Measurements from ENCODE around the gene NT5C2.
"Not testable (repeated sequence)": the region's sequence is repeated elsewhere in the genome, so short reads cannot be mapped to it uniquely, and the experiment has no call there.

NT5C2 gene

GRCh38 chr10:103141950-103142349, 51.1 kb downstream of the NT5C2 start:
- Histone ChIP-seq H3K9me3 (replicated peaks; ENCODE audit: insufficient read depth, low read length) (no peaks in the 10 kb centered on the region), H3K9me2 (replicated peaks; ENCODE audit: insufficient read depth, low read length) (no peaks in the 10 kb centered on the region), H3K4me1 (ENCODE audit: low read length) (no peaks in the 10 kb centered on the region), H2AFZ (ENCODE audit: low read length) (no peak overlapping the region), H3K36me3 (replicated peaks; ENCODE audit: insufficient read depth, low read length) (no peaks in the 10 kb centered on the region), H3K79me2 (ENCODE audit: low read length) (no peaks in the 10 kb centered on the region), H3F3A (ENCODE audit: insufficient read depth, low read length) (no peaks in the 10 kb centered on the region), H3K4me2 (ENCODE audit: low read depth, low read length) (no peak overlapping the region), H3K27me3 (replicated peaks; ENCODE audit: insufficient read depth, low read length) (no peaks in the 10 kb centered on the region), H4K20me1 (ENCODE audit: insufficient read depth, low read length) (no peaks in the 10 kb centered on the region), H3K27ac (ENCODE audit: low read length) (no peak overlapping the region), H3K4me3 (ENCODE audit: low read length) (no peak overlapping the region), H3K9ac (ENCODE audit: low read length) (no peak overlapping the region)
- TF ChIP-seq EZH2phosphoT487 (IDR thresholded peaks at IDR 0.05; ENCODE audit: low read length) (no peak), CTCF (IDR thresholded peaks at IDR 0.05; ENCODE audit: low read length) (no peak), EZH2 (optimal IDR thresholded peaks at IDR 0.05; ENCODE audit: low read depth, low read length) (no peak)
- DNase-seq = no peak

GRCh38 chr10:103140469-103140868, 52.6 kb downstream of the NT5C2 start:
- Histone ChIP-seq H3K9me3 (replicated peaks; ENCODE audit: insufficient read depth, low read length) (no peaks in the 10 kb centered on the region), H3K4me3 (ENCODE audit: low read length) (no peak overlapping the region), H3F3A (ENCODE audit: insufficient read depth, low read length) (no peaks in the 10 kb centered on the region), H3K36me3 (replicated peaks; ENCODE audit: insufficient read depth, low read length) (no peaks in the 10 kb centered on the region), H3K79me2 (ENCODE audit: low read length) (no peaks in the 10 kb centered on the region), H3K27me3 (replicated peaks; ENCODE audit: insufficient read depth, low read length) (no peaks in the 10 kb centered on the region), H2AFZ (ENCODE audit: low read length) (no peak overlapping the region), H3K4me1 (ENCODE audit: low read length) (no peaks in the 10 kb centered on the region), H3K9me2 (replicated peaks; ENCODE audit: insufficient read depth, low read length) (no peaks in the 10 kb centered on the region), H3K4me2 (ENCODE audit: low read depth, low read length) (no peak overlapping the region), H3K27ac (ENCODE audit: low read length) (no peak overlapping the region), H3K9ac (ENCODE audit: low read length) (no peak overlapping the region), H4K20me1 (ENCODE audit: insufficient read depth, low read length) (no peaks in the 10 kb centered on the region)
- TF ChIP-seq CTCF (IDR thresholded peaks at IDR 0.05; ENCODE audit: low read length) (no peak), EZH2 (optimal IDR thresholded peaks at IDR 0.05; ENCODE audit: low read depth, low read length) (no peak), EZH2phosphoT487 (IDR thresholded peaks at IDR 0.05; ENCODE audit: low read length) (no peak)
- DNase-seq = no peak

GRCh38 chr10:103139803-103140202, 53.3 kb downstream of the NT5C2 start:
- no peaks in the 10 kb centered on the region for H3K27me3 ChIP-seq (replicated peaks; ENCODE audit: insufficient read depth, low read length)
- no peak overlapping the region for H3K4me3 ChIP-seq (ENCODE audit: low read length)
- H3K4me2 ChIP-seq (ENCODE audit: low read depth, low read length) = no peak overlapping the region
- H2AFZ ChIP-seq (ENCODE audit: low read length) = no peak overlapping the region
- H3K9ac ChIP-seq (ENCODE audit: low read length) = no peak overlapping the region
- no peak for TF ChIP-seq CTCF (IDR thresholded peaks at IDR 0.05; ENCODE audit: low read length)
- no peak for DNase-seq
- no peaks in the 10 kb centered on the region for H3K79me2 ChIP-seq (ENCODE audit: low read length)
- no peaks in the 10 kb centered on the region for H3F3A ChIP-seq (ENCODE audit: insufficient read depth, low read length)
- no peaks in the 10 kb centered on the region for H3K36me3 ChIP-seq (replicated peaks; ENCODE audit: insufficient read depth, low read length)
- no peaks in the 10 kb centered on the region for H3K9me3 ChIP-seq (replicated peaks; ENCODE audit: insufficient read depth, low read length)
- no peaks in the 10 kb centered on the region for H3K9me2 ChIP-seq (replicated peaks; ENCODE audit: insufficient read depth, low read length)
- no peaks in the 10 kb centered on the region for H4K20me1 ChIP-seq (ENCODE audit: insufficient read depth, low read length)
- no peak overlapping the region for H3K27ac ChIP-seq (ENCODE audit: low read length)
- no peaks in the 10 kb centered on the region for H3K4me1 ChIP-seq (ENCODE audit: low read length)

GRCh38 chr10:103135168-103135567, 57.9 kb downstream of the NT5C2 start:
- H3K27me3 ChIP-seq (replicated peaks; ENCODE audit: insufficient read depth, low read length); H3K36me3 ChIP-seq (replicated peaks; ENCODE audit: insufficient read depth, low read length); H3K4me3 ChIP-seq (ENCODE audit: low read length); H3K9me2 ChIP-seq (replicated peaks; ENCODE audit: insufficient read depth, low read length); H4K20me1 ChIP-seq (ENCODE audit: insufficient read depth, low read length); H3K9me3 ChIP-seq (replicated peaks; ENCODE audit: insufficient read depth, low read length); H3K79me2 ChIP-seq (ENCODE audit: low read length); H3K4me2 ChIP-seq (ENCODE audit: low read depth, low read length); H2AFZ ChIP-seq (ENCODE audit: low read length); DNase-seq; H3K9ac ChIP-seq (ENCODE audit: low read length); H3K4me1 ChIP-seq (ENCODE audit: low read length); H3F3A ChIP-seq (ENCODE audit: insufficient read depth, low read length); H3K27ac ChIP-seq (ENCODE audit: low read length): not testable (repeated sequence)
